K562 (cell line): ENCODE data around the gene PAF1. TPM values are rescaled to one million over a fixed set of nuclear protein-coding genes. Genes with fewer than 3 reads are reported as not detected.

Source experiments
- CTBP1 ChIP-seq: fragments of 450-650 bp; IDR thresholded peaks from 2 replicates; pipeline ENCODE4 v1.6.1; 2016; ENCODE audit warnings: borderline replicate concordance
- FOXP1 ChIP-seq: sonication (generic); formaldehyde crosslinking; IDR thresholded peaks from 2 replicates; pipeline ENCODE4 v1.8.0; 2022; ENCODE audit warnings: mild to moderate bottlenecking, missing genetic modification reagents
- HMBOX1 ChIP-seq: sonication (generic); IDR thresholded peaks from 2 replicates; pipeline ENCODE4 v1.6.1; 2016
- KAT7 ChIP-seq: sonication (generic); formaldehyde crosslinking; IDR thresholded peaks from 2 replicates; pipeline ENCODE4 v1.8.0; 2022; ENCODE audit warnings: missing genetic modification reagents, mild to moderate bottlenecking, borderline replicate concordance
- MLLT1 ChIP-seq, 2 experiments: fragments of 450-650 bp; IDR thresholded peaks; 2 replicates each; pipeline ENCODE4 v1.6.1; 2016
- NFRKB ChIP-seq: fragments of 450-650 bp; IDR thresholded peaks from 2 replicates; pipeline ENCODE4 v1.6.1; 2016; ENCODE audit warnings: low read depth
- TFE3 ChIP-seq: fragments of 450-650 bp; formaldehyde crosslinking; IDR thresholded peaks from 2 replicates; pipeline ENCODE4 v1.4.0; 2020; ENCODE audit warnings: mild to moderate bottlenecking, mixed read lengths
- ZBTB1 ChIP-seq: sonication (generic); formaldehyde crosslinking; IDR thresholded peaks from 2 replicates; pipeline ENCODE4 v1.8.1; 2023; ENCODE audit warnings: missing genetic modification reagents, low read depth, mild to moderate bottlenecking, borderline replicate concordance
- ZBTB26 ChIP-seq: fragments of 450-650 bp; formaldehyde crosslinking; IDR thresholded peaks from 2 replicates; pipeline ENCODE4 v1.4.0; 2022; ENCODE audit warnings: missing genetic modification characterization
- ZFP91 ChIP-seq: sonication (generic); formaldehyde crosslinking; IDR thresholded peaks from 2 replicates; pipeline ENCODE4 v1.8.0; 2022; ENCODE audit warnings: mild to moderate bottlenecking, missing genetic modification reagents
- ZKSCAN8 ChIP-seq: fragments of 200-800 bp; sonication (Bioruptor generic); IDR thresholded peaks from 2 replicates; pipeline ENCODE4 v1.6.1; 2016; ENCODE audit warnings: missing genetic modification characterization, missing compliant biosample characterization
- ZNF121 ChIP-seq: sonication (generic); formaldehyde crosslinking; conservative IDR thresholded peaks from 2 replicates; pipeline ENCODE4 v1.8.0; 2022; ENCODE audit warnings: missing genetic modification reagents
- ZNF134 ChIP-seq: fragments of 250-450 bp; sonication (Bioruptor Pico); conservative IDR thresholded peaks from 2 replicates; pipeline ENCODE4 v1.4.0; 2020
- ZNF639 ChIP-seq, 2 experiments: fragments of 200-800 bp in 1 of 2; sonication (Bioruptor generic) in 1 of 2; sonication (generic) in 1 of 2; formaldehyde crosslinking in 1 of 2; IDR thresholded peaks in 1 of 2; conservative IDR thresholded peaks in 1 of 2; 2 replicates each; pipeline versions ENCODE4 v1.5.0 to v1.6.1; 2016 to 2020; ENCODE audit warnings: missing compliant biosample characterization in 1 of 2, missing genetic modification characterization in 1 of 2, missing genetic modification reagents in 1 of 2
- ZNF695 ChIP-seq: fragments of 450-650 bp; formaldehyde crosslinking; IDR thresholded peaks from 2 replicates; pipeline ENCODE4 v1.4.0; 2020; ENCODE audit warnings: mild to moderate bottlenecking, moderate library complexity
- polyA plus RNA-seq, 8 experiments: library from polyadenylated mRNA; depleted of rRNA in 4 of 8; stranded (reverse) in 5 of 8; unstranded in 3 of 8; fragments of >200 nt; fragmentation: Nextera tagmentation in 2 of 8; fragmentation: Illumina TruSeq in 1 of 8; extraction: Ambion mirVana in 2 of 8; extraction: Trizol in 1 of 8; gene quantifications; 2 replicates each; pipeline versions ENCODE4 v1.2.1 to v1.2.3, GENCODE V29; 2011 to 2014; ENCODE audit warnings: inconsistent platforms in 1 of 8, missing spikeins in 1 of 8
- total RNA-seq, 7 experiments: library from RNA; depleted of rRNA in 6 of 7; stranded (reverse); fragments of >200 nt in 6 of 7; fragmentation: Illumina TruSeq in 2 of 7; extraction: Trizol in 2 of 7; gene quantifications; 2 replicates each; pipeline versions ENCODE4 v1.2.1 to v1.2.3, GENCODE V29; 2011 to 2021; ENCODE audit warnings: low replicate concordance in 1 of 7

Gene PAF1
- total and polyA plus RNA-seq, 9 of the 15 experiments (the other 6 are each of a cell fraction or from before 2014, with no cell fraction given) = 1.5 to 45.0 (median 33.8) TPM

- peak; percentile 83 for TF ChIP-seq ZKSCAN8
- no peak for TF ChIP-seq NFRKB
- peak; percentile 79 for TF ChIP-seq ZNF121 (CRISPR knock-in tag)
- TF ChIP-seq KAT7 (CRISPR knock-in tag) = peak; percentile 50; the same call in 1 of the 2 replicates
- TF ChIP-seq ZBTB1 = 0 out of 2 replicates have a peak, but pooled peaks have one; percentile 30
- no peak for TF ChIP-seq ZNF639 (CRISPR knock-in tag; conservative IDR thresholded peaks at IDR 0.05 in 1 of 2, IDR thresholded peaks at IDR 0.05 in 1 of 2)
- peak; percentile 90; the same call in 1 of the 2 replicates for TF ChIP-seq CTBP1
- no peak; the same call in 1 of the 2 replicates for TF ChIP-seq TFE3
- 0 out of 2 replicates have a peak, but pooled peaks have one; percentile 14 for TF ChIP-seq FOXP1
- 0 out of 4 replicates have a peak, but pooled peaks of 1 of the 2 experiments have one; percentile 42 for TF ChIP-seq MLLT1 (IDR thresholded peaks at IDR 0.05)
- TF ChIP-seq ZNF695 (CRISPR knock-in tag) = 0 out of 2 replicates have a peak, but pooled peaks have one; percentile 43
- peak; percentile 59; the same call in 1 of the 2 replicates for TF ChIP-seq ZFP91
- 0 out of 2 replicates have a peak, but pooled peaks have one; percentile 7 for TF ChIP-seq ZNF134
- TF ChIP-seq HMBOX1 = no peak
- 0 out of 2 replicates have a peak, but pooled peaks have one; percentile 78 for TF ChIP-seq ZBTB26
Measured at GRCh38 chr19:39401549-39402345, 10.8 kb upstream of the PAF1 start (continued).
